ENCODE measurements around the gene ALAS1.

ALAS1 gene

GRCh38 chr3:52200981-52201679 is 3.2 kb downstream of the ALAS1 start:
- Histone ChIP-seq H3K27me3 (ENCODE audit: control insufficient read depth in 1 of 2, insufficient read depth in 2 of 2, low read length in 2 of 2) (no peaks in the 10 kb centered on the region), H3K27ac (ENCODE audit: low read length) (no peak overlapping the region), H3K9me3 (ENCODE audit: control insufficient read depth in 2 of 2, low read length in 2 of 2) (no peaks in the 10 kb centered on the region), H3K4me1 (ENCODE audit: control insufficient read depth, insufficient read depth, low read length) (peaks cover 24% of the 10 kb centered on the region), H3K4me3 (ENCODE audit: low read length in 2 of 2) (no peak overlapping the region), H3K9ac (ENCODE audit: low read length in 2 of 2) (no peak overlapping the region), H3K36me3 (ENCODE audit: control insufficient read depth in 2 of 2, insufficient read depth in 2 of 2, low read length in 2 of 2) (peaks cover 37 to 43% of the 10 kb centered on the region in 2 donors)

GRCh38 chr3:52202384-52203077 is 4.6 kb downstream of the ALAS1 start:
- H3K36me3 ChIP-seq (ENCODE audit: control insufficient read depth in 2 of 2, insufficient read depth in 2 of 2, low read length in 2 of 2): peaks cover 45 to 49% of the 10 kb centered on the region in 2 donors

GRCh38 chr3:52203701-52204100 is 5.7 kb downstream of the ALAS1 start:
- Histone ChIP-seq H3K27me3 (ENCODE audit: control insufficient read depth in 1 of 2, insufficient read depth in 2 of 2, low read length in 2 of 2) (no peaks in the 10 kb centered on the region), H3K27ac (ENCODE audit: low read length) (no peak overlapping the region), H3K9me3 (ENCODE audit: control insufficient read depth in 2 of 2, low read length in 2 of 2) (no peaks in the 10 kb centered on the region), H3K4me1 (ENCODE audit: control insufficient read depth, insufficient read depth, low read length) (peaks cover 6% of the 10 kb centered on the region), H3K36me3 (ENCODE audit: control insufficient read depth in 2 of 2, insufficient read depth in 2 of 2, low read length in 2 of 2) (peaks cover 57 to 61% of the 10 kb centered on the region in 2 donors), H3K4me3 (ENCODE audit: low read length in 2 of 2) (no peak overlapping the region), H3K9ac (ENCODE audit: low read length in 2 of 2) (no peak overlapping the region)

More at GRCh38 chr3:52202384-52203077, 4.6 kb downstream of the ALAS1 start:
- Histone ChIP-seq H3K4me3 (ENCODE audit: low read length in 2 of 2) (no peak overlapping the region), H3K9ac (ENCODE audit: low read length in 2 of 2) (no peak overlapping the region), H3K27ac (ENCODE audit: low read length) (no peak overlapping the region), H3K9me3 (ENCODE audit: control insufficient read depth in 2 of 2, low read length in 2 of 2) (no peaks in the 10 kb centered on the region), H3K27me3 (ENCODE audit: control insufficient read depth in 1 of 2, insufficient read depth in 2 of 2, low read length in 2 of 2) (no peaks in the 10 kb centered on the region), H3K4me1 (ENCODE audit: control insufficient read depth, insufficient read depth, low read length) (peaks cover 12% of the 10 kb centered on the region)

GRCh38 chr3:52204337-52205073 is 6.5 kb downstream of the ALAS1 start:
- Histone ChIP-seq H3K27ac (ENCODE audit: low read length) (no peak overlapping the region), H3K9me3 (ENCODE audit: control insufficient read depth in 2 of 2, low read length in 2 of 2) (no peaks in the 10 kb centered on the region), H3K4me1 (ENCODE audit: control insufficient read depth, insufficient read depth, low read length) (no peaks in the 10 kb centered on the region), H3K36me3 (ENCODE audit: control insufficient read depth in 2 of 2, insufficient read depth in 2 of 2, low read length in 2 of 2) (peaks cover 61 to 66% of the 10 kb centered on the region in 2 donors), H3K27me3 (ENCODE audit: control insufficient read depth in 1 of 2, insufficient read depth in 2 of 2, low read length in 2 of 2) (no peaks in the 10 kb centered on the region), H3K4me3 (ENCODE audit: low read length in 2 of 2) (no peak overlapping the region), H3K9ac (ENCODE audit: low read length in 2 of 2) (no peak overlapping the region)

GRCh38 chr3:52205727-52206372 is 7.9 kb downstream of the ALAS1 start:
- H3K4me3 ChIP-seq (ENCODE audit: low read length in 2 of 2): no peak overlapping the region
- no peaks in the 10 kb centered on the region for H3K4me1 ChIP-seq (ENCODE audit: control insufficient read depth, insufficient read depth, low read length)
- no peaks in the 10 kb centered on the region for H3K27me3 ChIP-seq (ENCODE audit: control insufficient read depth in 1 of 2, insufficient read depth in 2 of 2, low read length in 2 of 2)
- H3K9me3 ChIP-seq (ENCODE audit: control insufficient read depth in 2 of 2, low read length in 2 of 2): no peaks in the 10 kb centered on the region
- H3K27ac ChIP-seq (ENCODE audit: low read length): no peak overlapping the region
- no peak overlapping the region for H3K9ac ChIP-seq (ENCODE audit: low read length in 2 of 2)
- peaks cover 69 to 79% of the 10 kb centered on the region in 2 donors for H3K36me3 ChIP-seq (ENCODE audit: control insufficient read depth in 2 of 2, insufficient read depth in 2 of 2, low read length in 2 of 2)

GRCh38 chr3:52208556-52208955 is 10.6 kb downstream of the ALAS1 start:
- Histone ChIP-seq H3K27ac (ENCODE audit: low read length) (no peak overlapping the region), H3K9ac (ENCODE audit: low read length in 2 of 2) (no peak overlapping the region), H3K27me3 (ENCODE audit: control insufficient read depth in 1 of 2, insufficient read depth in 2 of 2, low read length in 2 of 2) (no peaks in the 10 kb centered on the region), H3K4me3 (ENCODE audit: low read length in 2 of 2) (no peak overlapping the region), H3K4me1 (ENCODE audit: control insufficient read depth, insufficient read depth, low read length) (no peaks in the 10 kb centered on the region), H3K36me3 (ENCODE audit: control insufficient read depth in 2 of 2, insufficient read depth in 2 of 2, low read length in 2 of 2) (peaks cover 78 to 83% of the 10 kb centered on the region in 2 donors), H3K9me3 (ENCODE audit: control insufficient read depth in 2 of 2, low read length in 2 of 2) (no peaks in the 10 kb centered on the region)

GRCh38 chr3:52210037-52210436 is 12.1 kb downstream of the ALAS1 start:
- H3K9ac ChIP-seq (ENCODE audit: low read length in 2 of 2): no peak overlapping the region
- H3K4me1 ChIP-seq (ENCODE audit: control insufficient read depth, insufficient read depth, low read length): no peaks in the 10 kb centered on the region
- H3K9me3 ChIP-seq (ENCODE audit: control insufficient read depth in 2 of 2, low read length in 2 of 2): no peaks in the 10 kb centered on the region
- H3K27ac ChIP-seq (ENCODE audit: low read length): no peak overlapping the region
- H3K27me3 ChIP-seq (ENCODE audit: control insufficient read depth in 1 of 2, insufficient read depth in 2 of 2, low read length in 2 of 2): no peaks in the 10 kb centered on the region
- peaks cover 75 to 79% of the 10 kb centered on the region in 2 donors for H3K36me3 ChIP-seq (ENCODE audit: control insufficient read depth in 2 of 2, insufficient read depth in 2 of 2, low read length in 2 of 2)
- no peak overlapping the region for H3K4me3 ChIP-seq (ENCODE audit: low read length in 2 of 2)

GRCh38 chr3:52210550-52211046 is 12.6 kb downstream of the ALAS1 start:
- Histone ChIP-seq H3K27me3 (ENCODE audit: control insufficient read depth in 1 of 2, insufficient read depth in 2 of 2, low read length in 2 of 2) (no peaks in the 10 kb centered on the region), H3K4me1 (ENCODE audit: control insufficient read depth, insufficient read depth, low read length) (no peaks in the 10 kb centered on the region), H3K4me3 (ENCODE audit: low read length in 2 of 2) (no peak overlapping the region), H3K9ac (ENCODE audit: low read length in 2 of 2) (no peak overlapping the region), H3K27ac (ENCODE audit: low read length) (no peak overlapping the region), H3K36me3 (ENCODE audit: control insufficient read depth in 2 of 2, insufficient read depth in 2 of 2, low read length in 2 of 2) (peaks cover 76 to 78% of the 10 kb centered on the region in 2 donors), H3K9me3 (ENCODE audit: control insufficient read depth in 2 of 2, low read length in 2 of 2) (no peaks in the 10 kb centered on the region)

GRCh38 chr3:52211268-52211891 is 13.4 kb downstream of the ALAS1 start:
- no peak overlapping the region for H3K9ac ChIP-seq (ENCODE audit: low read length in 2 of 2)
- H3K36me3 ChIP-seq (ENCODE audit: control insufficient read depth in 2 of 2, insufficient read depth in 2 of 2, low read length in 2 of 2): peaks cover 70 to 71% of the 10 kb centered on the region in 2 donors
- no peak overlapping the region for H3K4me3 ChIP-seq (ENCODE audit: low read length in 2 of 2)
- peaks cover 1% of the 10 kb centered on the region for H3K4me1 ChIP-seq (ENCODE audit: control insufficient read depth, insufficient read depth, low read length)
- H3K27me3 ChIP-seq (ENCODE audit: control insufficient read depth in 1 of 2, insufficient read depth in 2 of 2, low read length in 2 of 2): no peaks in the 10 kb centered on the region
- H3K9me3 ChIP-seq (ENCODE audit: control insufficient read depth in 2 of 2, low read length in 2 of 2): no peaks in the 10 kb centered on the region
- H3K27ac ChIP-seq (ENCODE audit: low read length): no peak overlapping the region

- Histone ChIP-seq H3K27ac (ENCODE audit: low read length) (no peak overlapping the region), H3K4me3 (ENCODE audit: low read length in 2 of 2) (no peak overlapping the region), H3K9ac (ENCODE audit: low read length in 2 of 2) (no peak overlapping the region), H3K4me1 (ENCODE audit: control insufficient read depth, insufficient read depth, low read length) (peaks cover 11% of the 10 kb centered on the region), H3K27me3 (ENCODE audit: control insufficient read depth in 1 of 2, insufficient read depth in 2 of 2, low read length in 2 of 2) (no peaks in the 10 kb centered on the region), H3K36me3 (ENCODE audit: control insufficient read depth in 2 of 2, insufficient read depth in 2 of 2, low read length in 2 of 2) (peaks cover 61% of the 10 kb centered on the region in 2 donors), H3K9me3 (ENCODE audit: control insufficient read depth in 2 of 2, low read length in 2 of 2) (no peaks in the 10 kb centered on the region)
These were observed 15.0 kb downstream of the ALAS1 start for GRCh38 chr3:52213005-52213404.
